Measurements from ENCODE around the gene GRIK2. TPM values are rescaled to one million over a fixed set of nuclear protein-coding genes. Genes with fewer than 3 reads are reported as not detected.

GRIK2 gene
- total and polyA plus RNA-seq, 2 experiments from 2014 or later = 0.21 to 0.45 TPM

DNA sequence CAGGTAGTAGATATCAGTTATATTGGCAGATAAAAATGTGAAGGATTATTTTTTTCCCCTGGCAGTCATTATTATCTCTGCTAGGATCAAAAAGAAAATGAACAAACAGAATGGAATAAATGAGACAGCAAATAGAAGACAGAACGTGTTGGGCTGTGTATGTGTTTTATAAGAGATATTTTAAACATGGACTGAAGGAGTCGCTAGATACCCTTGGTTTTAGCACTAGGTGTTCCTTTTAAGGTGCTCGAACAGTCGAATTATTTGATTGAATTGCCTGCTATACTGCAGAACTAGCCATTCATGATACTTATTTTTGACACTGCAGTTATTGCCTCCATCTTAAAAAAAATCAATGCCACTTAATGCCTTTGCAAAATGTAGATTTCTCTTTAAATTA, 3.7 kb downstream of the GRIK2 start:
- DNase-seq (ENCODE audit: low read depth in 1 of 2, low spot score in 1 of 2) = peak in 1 of 2 donors; percentile 33
- H3K4me1 ChIP-seq (ENCODE audit: low read depth) = no peaks in the 10 kb centered on the region
- no peaks in the 10 kb centered on the region for H3K9me3 ChIP-seq (ENCODE audit: low read depth)
- no peak overlapping the region for H3K4me3 ChIP-seq
- TF ChIP-seq, protein P1, sequence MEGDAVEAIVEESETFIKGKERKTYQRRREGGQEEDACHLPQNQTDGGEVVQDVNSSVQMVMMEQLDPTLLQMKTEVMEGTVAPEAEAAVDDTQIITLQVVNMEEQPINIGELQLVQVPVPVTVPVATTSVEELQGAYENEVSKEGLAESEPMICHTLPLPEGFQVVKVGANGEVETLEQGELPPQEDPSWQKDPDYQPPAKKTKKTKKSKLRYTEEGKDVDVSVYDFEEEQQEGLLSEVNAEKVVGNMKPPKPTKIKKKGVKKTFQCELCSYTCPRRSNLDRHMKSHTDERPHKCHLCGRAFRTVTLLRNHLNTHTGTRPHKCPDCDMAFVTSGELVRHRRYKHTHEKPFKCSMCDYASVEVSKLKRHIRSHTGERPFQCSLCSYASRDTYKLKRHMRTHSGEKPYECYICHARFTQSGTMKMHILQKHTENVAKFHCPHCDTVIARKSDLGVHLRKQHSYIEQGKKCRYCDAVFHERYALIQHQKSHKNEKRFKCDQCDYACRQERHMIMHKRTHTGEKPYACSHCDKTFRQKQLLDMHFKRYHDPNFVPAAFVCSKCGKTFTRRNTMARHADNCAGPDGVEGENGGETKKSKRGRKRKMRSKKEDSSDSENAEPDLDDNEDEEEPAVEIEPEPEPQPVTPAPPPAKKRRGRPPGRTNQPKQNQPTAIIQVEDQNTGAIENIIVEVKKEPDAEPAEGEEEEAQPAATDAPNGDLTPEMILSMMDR (IDR thresholded peaks at IDR 0.05; ENCODE audit: low read depth, low read length) = no peak
- H3K36me3 ChIP-seq = no peaks in the 10 kb centered on the region
- peaks cover 81% of the 10 kb centered on the region for H3K27me3 ChIP-seq
- no peak overlapping the region for H3K27ac ChIP-seq

GRCh38 chr6:101398716-101399615, 5.5 kb downstream of the GRIK2 start:
- Histone ChIP-seq H3K4me3 (no peak overlapping the region), H3K4me1 (ENCODE audit: low read depth) (no peaks in the 10 kb centered on the region), H3K27ac (no peak overlapping the region), H3K27me3 (peaks cover 83% of the 10 kb centered on the region), H3K36me3 (no peaks in the 10 kb centered on the region), H3K9me3 (ENCODE audit: low read depth) (no peaks in the 10 kb centered on the region)
- TF ChIP-seq, protein P1 (IDR thresholded peaks at IDR 0.05; ENCODE audit: low read depth, low read length) = no peak
- no peak for DNase-seq (ENCODE audit: low read depth in 1 of 2, low spot score in 1 of 2)

DNA sequence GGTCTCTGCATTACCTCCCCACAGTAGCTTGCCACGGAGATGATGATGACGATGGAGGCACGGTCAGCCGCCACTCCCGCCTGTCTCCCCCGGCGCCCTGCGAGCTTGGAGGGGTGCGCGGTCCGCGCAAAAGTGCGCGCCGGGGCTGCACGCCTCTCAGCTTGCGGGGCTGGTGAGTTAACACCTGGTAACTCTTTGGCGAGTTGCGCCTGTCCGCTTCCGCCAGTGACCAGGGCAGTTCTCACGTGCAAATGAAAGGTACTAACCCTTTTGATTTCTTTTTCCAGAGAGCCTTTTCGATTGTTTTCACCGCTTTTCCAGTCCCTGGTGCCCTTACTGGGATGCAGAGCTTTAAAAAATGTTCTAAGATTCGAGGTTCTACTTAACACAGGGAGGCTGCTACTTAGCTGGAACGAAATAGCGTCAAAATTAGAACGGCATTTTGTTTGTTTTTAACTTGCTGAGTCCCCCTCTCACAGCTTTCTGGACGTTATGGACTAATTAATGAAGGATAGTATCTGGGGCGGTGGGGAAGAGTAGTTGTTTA, 6.2 kb downstream of the GRIK2 start:
- Histone ChIP-seq H3K36me3 (no peaks in the 10 kb centered on the region), H3K4me1 (ENCODE audit: low read depth) (no peaks in the 10 kb centered on the region), H3K4me3 (no peak overlapping the region), H3K27ac (no peak overlapping the region), H3K9me3 (ENCODE audit: low read depth) (no peaks in the 10 kb centered on the region), H3K27me3 (peaks cover 83% of the 10 kb centered on the region)
- no peak for DNase-seq (ENCODE audit: low read depth in 1 of 2, low spot score in 1 of 2)
- TF ChIP-seq, protein P1 (IDR thresholded peaks at IDR 0.05; ENCODE audit: low read depth, low read length) = no peak

GRCh38 chr6:101400326-101401135, 7.0 kb downstream of the GRIK2 start:
- no peak overlapping the region for H3K27ac ChIP-seq
- H3K9me3 ChIP-seq (ENCODE audit: low read depth) = no peaks in the 10 kb centered on the region
- peaks cover 76% of the 10 kb centered on the region for H3K27me3 ChIP-seq
- DNase-seq (ENCODE audit: low read depth in 1 of 2, low spot score in 1 of 2) = no peak
- H3K36me3 ChIP-seq = no peaks in the 10 kb centered on the region
- TF ChIP-seq, protein P1 (IDR thresholded peaks at IDR 0.05; ENCODE audit: low read depth, low read length) = no peak
- H3K4me1 ChIP-seq (ENCODE audit: low read depth) = no peaks in the 10 kb centered on the region
- H3K4me3 ChIP-seq = no peak overlapping the region

GRCh38 chr6:101401171-101401570, 7.7 kb downstream of the GRIK2 start:
- Histone ChIP-seq H3K27ac (no peak overlapping the region), H3K36me3 (no peaks in the 10 kb centered on the region), H3K4me1 (ENCODE audit: low read depth) (no peaks in the 10 kb centered on the region), H3K27me3 (peaks cover 74% of the 10 kb centered on the region), H3K9me3 (ENCODE audit: low read depth) (no peaks in the 10 kb centered on the region), H3K4me3 (no peak overlapping the region)
- DNase-seq (ENCODE audit: low read depth in 1 of 2, low spot score in 1 of 2) = no peak
- TF ChIP-seq, protein P1 (IDR thresholded peaks at IDR 0.05; ENCODE audit: low read depth, low read length) = no peak

All from cardiac muscle cell (in vitro differentiated cells and primary cell).